Esophagus muscularis mucosa (tissue), 4 donors: ENCODE measurements around the gene RERE.

Experiments
- CTCF ChIP-seq, 3 experiments: fragments of 200-600 bp in 2 of 3; fragments of 450-650 bp in 1 of 3; sonication (generic) in 2 of 3; IDR thresholded peaks; one replicate each; pipeline ENCODE4 v1.5.1; 2017 to 2019; ENCODE audit warnings: antibody characterized with exemption in 3 of 3, mild to moderate bottlenecking in 2 of 3, moderate library complexity in 1 of 3
- EP300 ChIP-seq: sonication (generic); formaldehyde crosslinking; IDR thresholded peaks from one replicate; pipeline ENCODE4 v1.6.1; 2017; ENCODE audit warnings: antibody characterized with exemption
- POLR2A ChIP-seq: fragments of 450-650 bp; IDR thresholded peaks from one replicate; pipeline ENCODE4 v1.6.1; 2017; ENCODE audit warnings: antibody characterized with exemption, moderate library complexity, mild to moderate bottlenecking, low read depth
- POLR2AphosphoS5 ChIP-seq, 2 donors: sonication (generic); formaldehyde crosslinking; IDR thresholded peaks; one replicate each; pipeline ENCODE4 v1.6.1; 2017; ENCODE audit warnings: antibody characterized with exemption in 2 of 2

GRCh38 chr1:8494681-8495080 is 322.8 kb downstream of the RERE start:
- TF ChIP-seq CTCF (IDR thresholded peaks at IDR 0.05) (no peak), EP300 (no peak), POLR2A (no peak), POLR2AphosphoS5 (IDR thresholded peaks at IDR 0.05) (no peak)
